ENCODE data around the gene ZNF609. TPM values are rescaled to one million over a fixed set of nuclear protein-coding genes. Genes with fewer than 3 reads are reported as not detected.

The ZNF609 gene
- total and polyA plus RNA-seq, 2 of the 13 experiments (the other 11 are each of a cell fraction or from before 2014, with no cell fraction given) = 8.9 to 9.9 TPM

- no peak for TF ChIP-seq GPBP1L1 (CRISPR knock-in tag; IDR thresholded peaks at IDR 0.05)
- TF ChIP-seq SRY (CRISPR knock-in tag; IDR thresholded peaks at IDR 0.05) = no peak
- no peak for TF ChIP-seq TAF15 (IDR thresholded peaks at IDR 0.05; ENCODE audit: low read depth, low read length, poor library complexity, severe bottlenecking)
- no peak for TF ChIP-seq ZNF354B (CRISPR knock-in tag; IDR thresholded peaks at IDR 0.05)
- no peak for TF ChIP-seq CBFB (CRISPR knock-in tag; IDR thresholded peaks at IDR 0.05)
- no peak for TF ChIP-seq ZNF460 (CRISPR knock-in tag; IDR thresholded peaks at IDR 0.05; ENCODE audit: borderline replicate concordance)
- no peak for TF ChIP-seq MAFF (IDR thresholded peaks at IDR 0.05; ENCODE audit: low read depth, low read length)
- TF ChIP-seq ZFP36 (IDR thresholded peaks at IDR 0.05; ENCODE audit: borderline replicate concordance, low read depth, low read length, partially characterized antibody) = no peak
- no peak for TF ChIP-seq ZFAT (CRISPR knock-in tag; conservative IDR thresholded peaks at IDR 0.05)
- no peak for TF ChIP-seq POGK (CRISPR knock-in tag; conservative IDR thresholded peaks at IDR 0.05)
- TF ChIP-seq ZNF782 (CRISPR knock-in tag; IDR thresholded peaks at IDR 0.05; ENCODE audit: borderline replicate concordance) = peak; percentile 96; the same call in 1 of the 2 replicates
- TF ChIP-seq ZNF639 (CRISPR knock-in tag; conservative IDR thresholded peaks at IDR 0.05) = no peak
- TF ChIP-seq GZF1 (CRISPR knock-in tag; IDR thresholded peaks at IDR 0.05) = no peak
- peak; percentile 78 for TF ChIP-seq HDAC1 (CRISPR knock-in tag; IDR thresholded peaks at IDR 0.05)
- TF ChIP-seq HNRNPK (IDR thresholded peaks at IDR 0.05; ENCODE audit: low read depth, low read length, poor library complexity, severe bottlenecking) = no peak
These were observed 191.3 kb downstream of the ZNF609 start (continued) for GRCh38 chr15:64651601-64652191.
